Measurements from ENCODE around the gene RPS6KL1. TPM values are rescaled to one million over a fixed set of nuclear protein-coding genes. Genes with fewer than 3 reads are reported as not detected.

The RPS6KL1 gene
- polyA plus RNA-seq, 1 donor from 2014 or later, result 147 TPM

GRCh38 chr14:74917646-74918081, 5.4 kb downstream of the RPS6KL1 start:
- Histone ChIP-seq H3K4me2 (ENCODE audit: low read length) (no peak overlapping the region), H3K9me2 (ENCODE audit: insufficient read depth, low read length) (no peaks in the 10 kb centered on the region), H3K79me2 (replicated peaks; ENCODE audit: insufficient read depth, low read length) (no peaks in the 10 kb centered on the region), H3F3A (ENCODE audit: insufficient read depth, low read length, poor library complexity, severe bottlenecking) (no peaks in the 10 kb centered on the region), H3K4me3 (ENCODE audit: low read length) (no peak overlapping the region), H4K20me1 (ENCODE audit: insufficient read depth) (no peaks in the 10 kb centered on the region), H3K9me3 (ENCODE audit: low read length) (no peaks in the 10 kb centered on the region), H3K36me3 (ENCODE audit: insufficient read depth, low read length) (no peaks in the 10 kb centered on the region), H3K9ac (ENCODE audit: low read length) (no peak overlapping the region), H3K27me3 (ENCODE audit: insufficient read depth, low read depth, low read length) (no peaks in the 10 kb centered on the region), H2AFZ (ENCODE audit: low read depth, low read length) (no peak overlapping the region), H3K27ac (ENCODE audit: low read length) (no peak overlapping the region)
- TF ChIP-seq SMC3 (conservative IDR thresholded peaks at IDR 0.05; ENCODE audit: poor library complexity), result no peak
- no peak for TF ChIP-seq REST (IDR thresholded peaks at IDR 0.05; ENCODE audit: borderline replicate concordance)
- TF ChIP-seq EZH2 (IDR thresholded peaks at IDR 0.05; ENCODE audit: borderline replicate concordance, insufficient read depth, low read length, poor library complexity, severe bottlenecking), result no peak
- TF ChIP-seq CTCF (IDR thresholded peaks at IDR 0.05; ENCODE audit: poor library complexity, severe bottlenecking), result no peak
- TF ChIP-seq TAF1 (IDR thresholded peaks at IDR 0.05; ENCODE audit: low read depth), result no peak
- no peak for TF ChIP-seq RAD21 (conservative IDR thresholded peaks at IDR 0.05)
- TF ChIP-seq MXI1 (conservative IDR thresholded peaks at IDR 0.05; ENCODE audit: poor library complexity, severe bottlenecking), result no peak

GRCh38 chr14:74917178-74917543, 5.9 kb downstream of the RPS6KL1 start:
- H3K27me3 ChIP-seq (ENCODE audit: insufficient read depth, low read depth, low read length), result no peaks in the 10 kb centered on the region
- H3K9ac ChIP-seq (ENCODE audit: low read length), result no peak overlapping the region
- no peaks in the 10 kb centered on the region for H3K9me2 ChIP-seq (ENCODE audit: insufficient read depth, low read length)
- no peak overlapping the region for H3K4me2 ChIP-seq (ENCODE audit: low read length)
- H3K4me3 ChIP-seq (ENCODE audit: low read length), result no peak overlapping the region
- H3K36me3 ChIP-seq (ENCODE audit: insufficient read depth, low read length), result no peaks in the 10 kb centered on the region
- TF ChIP-seq RAD21 (conservative IDR thresholded peaks at IDR 0.05), result no peak
- no peak for TF ChIP-seq MXI1 (conservative IDR thresholded peaks at IDR 0.05; ENCODE audit: poor library complexity, severe bottlenecking)
- H3K27ac ChIP-seq (ENCODE audit: low read length), result no peak overlapping the region
- no peak overlapping the region for H2AFZ ChIP-seq (ENCODE audit: low read depth, low read length)
- H3K9me3 ChIP-seq (ENCODE audit: low read length), result no peaks in the 10 kb centered on the region
- H3K79me2 ChIP-seq (replicated peaks; ENCODE audit: insufficient read depth, low read length), result no peaks in the 10 kb centered on the region
- H3F3A ChIP-seq (ENCODE audit: insufficient read depth, low read length, poor library complexity, severe bottlenecking), result no peaks in the 10 kb centered on the region
- H4K20me1 ChIP-seq (ENCODE audit: insufficient read depth), result no peaks in the 10 kb centered on the region

GRCh38 chr14:74915826-74916225, 7.2 kb downstream of the RPS6KL1 start:
- H3K4me3 ChIP-seq (ENCODE audit: low read length), result no peak overlapping the region
- H3K79me2 ChIP-seq (replicated peaks; ENCODE audit: insufficient read depth, low read length), result no peaks in the 10 kb centered on the region
- no peaks in the 10 kb centered on the region for H3K27me3 ChIP-seq (ENCODE audit: insufficient read depth, low read depth, low read length)
- no peaks in the 10 kb centered on the region for H3K36me3 ChIP-seq (ENCODE audit: insufficient read depth, low read length)
- no peak overlapping the region for H3K27ac ChIP-seq (ENCODE audit: low read length)
- no peaks in the 10 kb centered on the region for H4K20me1 ChIP-seq (ENCODE audit: insufficient read depth)
- no peaks in the 10 kb centered on the region for H3K9me2 ChIP-seq (ENCODE audit: insufficient read depth, low read length)
- no peaks in the 10 kb centered on the region for H3K9me3 ChIP-seq (ENCODE audit: low read length)
- TF ChIP-seq RAD21 (conservative IDR thresholded peaks at IDR 0.05) (no peak), EZH2 (IDR thresholded peaks at IDR 0.05; ENCODE audit: borderline replicate concordance, insufficient read depth, low read length, poor library complexity, severe bottlenecking) (no peak), MXI1 (conservative IDR thresholded peaks at IDR 0.05; ENCODE audit: poor library complexity, severe bottlenecking) (no peak), TAF1 (IDR thresholded peaks at IDR 0.05; ENCODE audit: low read depth) (no peak), POLR2AphosphoS5 (IDR thresholded peaks at IDR 0.05) (no peak), REST (IDR thresholded peaks at IDR 0.05; ENCODE audit: borderline replicate concordance) (no peak), CTCF (IDR thresholded peaks at IDR 0.05; ENCODE audit: poor library complexity, severe bottlenecking) (no peak), EP300 (conservative IDR thresholded peaks at IDR 0.05; ENCODE audit: poor library complexity, severe bottlenecking) (no peak), SMC3 (conservative IDR thresholded peaks at IDR 0.05; ENCODE audit: poor library complexity) (no peak)
- H3F3A ChIP-seq (ENCODE audit: insufficient read depth, low read length, poor library complexity, severe bottlenecking), result no peaks in the 10 kb centered on the region
- H3K4me2 ChIP-seq (ENCODE audit: low read length), result no peak overlapping the region
- no peak overlapping the region for H3K9ac ChIP-seq (ENCODE audit: low read length)
- H2AFZ ChIP-seq (ENCODE audit: low read depth, low read length), result no peak overlapping the region
